ENCODE results near the gene KCNK6. TPM values are rescaled to one million over a fixed set of nuclear protein-coding genes. Genes with fewer than 3 reads are reported as not detected.
"Not testable (repeated sequence)": the region's sequence is repeated elsewhere in the genome, so short reads cannot be mapped to it uniquely, and the experiment has no call there.

Gene KCNK6
- total RNA-seq, 5 donors from 2014 or later (not counting 1 experiment from before 2014, with no cell fraction given) = 4.8 to 12.9 (median 12.6) TPM

DNA sequence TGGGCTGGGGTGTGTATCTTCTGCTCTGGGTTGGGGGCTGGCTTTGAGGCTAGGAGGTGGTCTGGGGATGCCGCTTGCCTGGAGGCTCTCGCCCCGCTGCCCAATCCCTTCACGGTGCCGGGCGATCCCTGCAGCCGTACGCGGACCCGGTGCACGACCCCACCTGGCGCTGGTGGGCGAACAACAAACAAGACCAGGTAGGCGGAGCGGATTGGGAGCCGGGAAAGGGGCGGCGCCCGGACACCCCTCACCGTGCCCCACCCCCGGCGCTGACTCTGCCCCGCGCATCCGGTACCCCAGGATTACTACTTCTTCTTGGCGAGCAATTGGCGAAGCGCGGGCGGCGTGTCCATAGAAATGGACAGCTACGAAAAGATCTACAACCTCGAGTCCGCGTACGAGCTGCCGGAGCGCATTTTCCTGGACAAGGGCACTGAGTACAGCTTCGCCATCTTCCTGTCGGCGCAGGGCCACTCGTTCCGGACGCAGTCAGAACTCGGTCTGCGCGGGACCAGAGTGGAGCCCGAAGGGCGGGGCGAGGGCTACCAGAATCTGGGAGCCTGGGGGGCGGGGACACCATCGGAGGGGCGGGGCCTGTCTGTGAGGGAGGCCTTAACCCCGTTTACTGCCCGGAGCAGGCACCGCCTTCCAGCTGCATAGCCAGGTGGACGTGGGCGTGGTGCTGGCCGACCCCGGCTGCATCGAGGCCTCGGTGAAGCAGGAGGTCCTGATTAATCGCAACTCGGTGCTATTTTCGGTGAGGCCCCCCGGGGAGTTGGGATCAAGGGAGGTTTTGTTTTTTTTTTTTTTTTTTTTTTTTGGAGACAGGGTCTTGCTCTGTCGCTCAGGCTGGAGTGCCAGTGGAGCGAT, 42.7 kb downstream of the KCNK6 start:
- CTCF ChIA-PET = interaction anchor here (0.6 kb wide), 2 partner anchors 437 to 921 kb away, joined by 3 read pairs; no protein-coding TSS in a partner anchor
- peak overlapping the region; percentile 80 to 82 (median 81) for H3K4me3 Mint-ChIP-seq
- H3K9me3 Mint-ChIP-seq = no peaks in the 10 kb centered on the region
- 3% methylated on average over 60 of the region's 68 CpGs for WGBS (ENCODE audit: insufficient coverage)
- Histone ChIP-seq H3K9me3 (no peaks in the 10 kb centered on the region), H3K27ac (ENCODE audit: low read length) (no peak overlapping the region), H3K36me3 (ENCODE audit: control insufficient read depth in 2 of 2, extremely low read depth in 1 of 2, insufficient read depth in 1 of 2, low read length in 1 of 2) (no peaks in the 10 kb centered on the region), H3K4me1 (ENCODE audit: control insufficient read depth in 1 of 2, extremely low read depth in 1 of 2, insufficient read depth in 2 of 2, low read length in 2 of 2) (peaks cover 6 to 23% of the 10 kb centered on the region in 2 experiments), H3K27me3 (replicated peaks in 1 of 2; ENCODE audit: control insufficient read depth in 2 of 2, extremely low read depth in 1 of 2, insufficient read depth in 2 of 2, low read length in 1 of 2) (peaks cover 0 to 63% of the 10 kb centered on the region in 2 experiments), H3K4me3 (ENCODE audit: control insufficient read depth in 1 of 2, extremely low read depth in 1 of 2, low read length in 1 of 2) (peak overlapping the region; percentile 63 to 80)
- H3K27ac Mint-ChIP-seq = no peak overlapping the region
- peaks cover 12 to 19% of the 10 kb centered on the region in 2 donors for H3K27me3 Mint-ChIP-seq
- ATAC-seq (replicated peaks in 1 of 4) = peak; percentile 64 to 67 (median 65)
- peaks cover 7 to 17% (median 14%) of the 10 kb centered on the region in 3 donors for H3K4me1 Mint-ChIP-seq
- H3K36me3 Mint-ChIP-seq = no peaks in the 10 kb centered on the region
- peak in 29 of 35 experiments; percentile 15 to 63 (median 38) for DNase-seq
- POLR2A ChIA-PET = no interaction called here

DNA sequence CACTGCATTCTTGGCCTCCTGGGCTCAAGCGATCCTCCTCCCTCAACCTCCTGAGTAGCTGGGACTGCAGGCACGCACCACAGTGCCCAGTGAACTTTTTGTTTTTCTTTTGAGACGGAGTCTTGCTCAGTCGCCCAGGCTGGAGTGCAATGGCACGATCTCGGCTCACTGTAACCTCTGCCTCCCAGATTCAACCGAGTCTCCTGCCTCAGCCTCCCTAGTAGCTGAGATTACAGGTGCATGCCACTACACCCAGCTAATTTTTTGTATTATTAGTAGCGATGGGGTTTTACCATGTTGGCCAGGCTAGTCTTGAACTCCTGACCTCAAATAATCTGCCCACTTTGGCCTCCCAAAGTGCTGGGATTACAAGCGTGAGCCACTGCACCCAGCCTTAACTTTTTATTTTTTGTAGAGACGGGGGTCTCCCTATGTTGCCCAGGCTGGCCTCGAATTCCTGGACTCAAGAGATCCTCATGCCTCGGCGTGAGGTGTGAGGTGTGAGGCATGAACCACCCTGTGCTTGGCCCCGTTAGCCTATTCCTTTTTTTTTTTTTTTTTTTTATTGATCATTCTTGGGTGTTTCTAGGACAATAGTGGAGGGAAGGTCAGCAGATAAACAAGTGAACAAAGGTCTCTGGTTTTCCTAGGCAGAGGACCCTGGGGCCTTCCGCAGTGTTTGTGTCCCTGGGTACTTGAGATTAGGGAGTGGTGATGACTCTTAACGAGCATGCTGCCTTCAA, 43.5 kb downstream of the KCNK6 start:
- H3K9me3 Mint-ChIP-seq; H3K36me3 Mint-ChIP-seq; H3K36me3 ChIP-seq (ENCODE audit: control insufficient read depth in 2 of 2, extremely low read depth in 1 of 2, insufficient read depth in 1 of 2, low read length in 1 of 2); ATAC-seq (replicated peaks in 1 of 4); H3K9me3 ChIP-seq; H3K27ac Mint-ChIP-seq; DNase-seq; POLR2A ChIA-PET; CTCF ChIA-PET; H3K27ac ChIP-seq (ENCODE audit: low read length): not testable (repeated sequence)
- Mint-ChIP-seq H3K4me3 (peak overlapping the region; percentile 39 to 80 (median 57)), H3K27me3 (peaks cover 12 to 25% of the 10 kb centered on the region in 2 donors), H3K4me1 (peaks cover 7 to 17% (median 14%) of the 10 kb centered on the region in 3 donors)
- H3K4me1 ChIP-seq (ENCODE audit: control insufficient read depth in 1 of 2, extremely low read depth in 1 of 2, insufficient read depth in 2 of 2, low read length in 2 of 2) = peaks cover 6 to 23% of the 10 kb centered on the region in 2 experiments
- peak overlapping the region; percentile 63 to 80 for H3K4me3 ChIP-seq (ENCODE audit: control insufficient read depth in 1 of 2, extremely low read depth in 1 of 2, low read length in 1 of 2)
- 70% methylated on average over 2 of the region's 16 CpGs for WGBS (ENCODE audit: insufficient coverage)
- peaks cover 0 to 71% of the 10 kb centered on the region in 2 experiments for H3K27me3 ChIP-seq (replicated peaks in 1 of 2; ENCODE audit: control insufficient read depth in 2 of 2, extremely low read depth in 1 of 2, insufficient read depth in 2 of 2, low read length in 1 of 2)

DNA sequence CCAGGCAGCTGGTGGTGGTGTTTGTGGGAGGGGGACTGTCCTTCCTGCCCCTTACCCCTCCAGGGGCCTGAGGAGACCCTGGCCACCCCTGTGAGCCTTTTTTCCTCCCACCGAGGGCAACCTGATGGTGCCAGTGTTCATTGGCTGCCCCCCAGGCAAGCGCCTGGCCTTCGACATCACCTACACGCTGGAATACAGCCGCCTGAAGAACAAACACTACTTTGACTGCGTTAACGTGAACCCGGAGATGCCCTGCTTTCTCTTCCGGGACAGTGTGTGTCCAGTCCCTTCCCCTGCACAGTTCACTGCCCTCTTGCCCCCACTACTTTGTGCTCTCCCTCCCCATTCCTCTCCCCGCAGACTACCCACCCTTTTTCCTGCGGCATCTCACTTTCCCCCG, 47.4 kb downstream of the KCNK6 start:
- CTCF ChIA-PET = no interaction called here

DNA sequence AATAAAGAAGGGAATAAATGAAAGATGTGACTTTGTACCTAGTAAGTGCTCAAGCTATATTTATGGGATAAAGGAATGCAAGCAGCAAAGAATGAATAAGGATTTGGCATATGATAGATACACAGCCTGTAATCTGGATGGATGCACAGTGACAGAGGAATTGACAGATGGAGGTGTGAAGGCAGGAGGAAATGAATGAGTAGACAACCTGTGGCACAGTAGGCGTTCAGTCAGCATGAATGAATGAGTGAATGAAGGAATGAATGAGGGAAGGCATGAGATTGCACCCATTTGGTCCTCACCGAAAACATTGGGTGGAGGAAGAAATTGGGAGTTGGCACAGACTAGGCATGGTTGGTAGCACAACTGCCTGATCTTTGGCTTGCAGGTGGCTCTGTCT, 49.9 kb downstream of the KCNK6 start:
- Mint-ChIP-seq H3K36me3 (peaks cover under 1% of the 10 kb centered on the region), H3K4me3 (no peak overlapping the region), H3K9me3 (no peaks in the 10 kb centered on the region), H3K27ac (no peak overlapping the region), H3K4me1 (peaks cover 4 to 7% (median 5%) of the 10 kb centered on the region in 3 donors), H3K27me3 (peaks cover 14 to 19% of the 10 kb centered on the region in 2 donors)
- no peaks in the 10 kb centered on the region for H3K9me3 ChIP-seq
- peaks cover 3 to 7% of the 10 kb centered on the region in 2 experiments for H3K4me1 ChIP-seq (ENCODE audit: control insufficient read depth in 1 of 2, extremely low read depth in 1 of 2, insufficient read depth in 2 of 2, low read length in 2 of 2)
- H3K27me3 ChIP-seq (replicated peaks in 1 of 2; ENCODE audit: control insufficient read depth in 2 of 2, extremely low read depth in 1 of 2, insufficient read depth in 2 of 2, low read length in 1 of 2) = peaks cover 0 to 44% of the 10 kb centered on the region in 2 experiments
- H3K36me3 ChIP-seq (ENCODE audit: control insufficient read depth in 2 of 2, extremely low read depth in 1 of 2, insufficient read depth in 1 of 2, low read length in 1 of 2) = no peaks in the 10 kb centered on the region
- H3K4me3 ChIP-seq (ENCODE audit: control insufficient read depth in 1 of 2, extremely low read depth in 1 of 2, low read length in 1 of 2) = no peak overlapping the region
- H3K27ac ChIP-seq (ENCODE audit: low read length) = no peak overlapping the region
- DNase-seq (no peak), ATAC-seq (replicated peaks in 1 of 4) (no peak)
- 80% methylated on average over 2 of the region's 2 CpGs for WGBS (ENCODE audit: insufficient coverage)
- POLR2A ChIA-PET = interaction anchor here in 1 of 2 donors (0.7 kb wide), 1 partner anchor 532 kb away, joined by 5 read pairs; no protein-coding TSS in a partner anchor
- CTCF ChIA-PET = no interaction called here

More for the DNA sequence above, 47.4 kb downstream of the KCNK6 start:
- no peak overlapping the region for H3K4me3 Mint-ChIP-seq
- H3K4me1 Mint-ChIP-seq = peaks cover 0 to 6% (median 0%) of the 10 kb centered on the region in 3 donors
- H3K9me3 ChIP-seq = no peaks in the 10 kb centered on the region
- peaks cover 14 to 19% of the 10 kb centered on the region in 2 donors for H3K27me3 Mint-ChIP-seq
- no peak overlapping the region for H3K27ac Mint-ChIP-seq
- no peak overlapping the region for H3K4me3 ChIP-seq (ENCODE audit: control insufficient read depth in 1 of 2, extremely low read depth in 1 of 2, low read length in 1 of 2)
- WGBS (ENCODE audit: insufficient coverage) = 89% methylated on average over 12 of the region's 12 CpGs
- H3K36me3 Mint-ChIP-seq = no peaks in the 10 kb centered on the region
- POLR2A ChIA-PET = interaction anchor here in 1 of 2 donors (0.5 kb wide), 1 partner anchor 1403 kb away, joined by 3 read pairs; no protein-coding TSS in a partner anchor
- peaks cover 4 to 13% of the 10 kb centered on the region in 2 experiments for H3K4me1 ChIP-seq (ENCODE audit: control insufficient read depth in 1 of 2, extremely low read depth in 1 of 2, insufficient read depth in 2 of 2, low read length in 2 of 2)
- H3K36me3 ChIP-seq (ENCODE audit: control insufficient read depth in 2 of 2, extremely low read depth in 1 of 2, insufficient read depth in 1 of 2, low read length in 1 of 2) = no peaks in the 10 kb centered on the region
- DNase-seq (no peak), ATAC-seq (replicated peaks in 1 of 4) (no peak)
- no peaks in the 10 kb centered on the region for H3K9me3 Mint-ChIP-seq
- H3K27ac ChIP-seq (ENCODE audit: low read length) = no peak overlapping the region
- peaks cover 0 to 54% of the 10 kb centered on the region in 2 experiments for H3K27me3 ChIP-seq (replicated peaks in 1 of 2; ENCODE audit: control insufficient read depth in 2 of 2, extremely low read depth in 1 of 2, insufficient read depth in 2 of 2, low read length in 1 of 2)

DNA sequence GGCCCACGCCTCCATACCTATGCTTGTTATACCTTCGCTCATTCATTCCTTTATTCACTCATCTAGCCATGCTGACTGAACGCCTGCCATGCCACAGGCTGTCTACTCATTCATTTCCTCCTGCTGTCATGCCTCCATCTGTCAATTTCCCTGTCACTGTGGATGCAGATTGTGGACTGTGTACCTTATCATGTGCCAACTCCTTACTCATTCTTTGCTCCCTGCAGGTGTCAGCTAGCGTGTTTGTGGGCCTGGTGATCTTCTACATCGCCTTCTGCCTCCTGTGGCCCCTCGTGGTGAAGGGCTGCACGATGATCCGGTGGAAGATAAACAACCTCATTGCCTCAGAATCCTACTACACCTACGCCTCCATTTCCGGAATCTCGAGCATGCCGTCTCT, 50.7 kb downstream of the KCNK6 start:
- H3K27ac Mint-ChIP-seq = no peak overlapping the region
- ChIA-PET CTCF (no interaction called here), POLR2A (no interaction called here)
- H3K27me3 Mint-ChIP-seq = peaks cover 14 to 19% of the 10 kb centered on the region in 2 donors
- peaks cover 0 to 37% of the 10 kb centered on the region in 2 experiments for H3K27me3 ChIP-seq (replicated peaks in 1 of 2; ENCODE audit: control insufficient read depth in 2 of 2, extremely low read depth in 1 of 2, insufficient read depth in 2 of 2, low read length in 1 of 2)
- peaks cover 7 to 11% of the 10 kb centered on the region in 2 experiments for H3K4me1 ChIP-seq (ENCODE audit: control insufficient read depth in 1 of 2, extremely low read depth in 1 of 2, insufficient read depth in 2 of 2, low read length in 2 of 2)
- no peaks in the 10 kb centered on the region for H3K9me3 Mint-ChIP-seq
- H3K36me3 ChIP-seq (ENCODE audit: control insufficient read depth in 2 of 2, extremely low read depth in 1 of 2, insufficient read depth in 1 of 2, low read length in 1 of 2) = no peaks in the 10 kb centered on the region
- ATAC-seq (replicated peaks in 1 of 4) (no peak), DNase-seq (no peak)
- WGBS (ENCODE audit: insufficient coverage) = 82% methylated on average over 11 of the region's 12 CpGs
- H3K4me1 Mint-ChIP-seq = peaks cover 11 to 14% (median 12%) of the 10 kb centered on the region in 3 donors
- no peak overlapping the region for H3K27ac ChIP-seq (ENCODE audit: low read length)
- no peak overlapping the region for H3K4me3 ChIP-seq (ENCODE audit: control insufficient read depth in 1 of 2, extremely low read depth in 1 of 2, low read length in 1 of 2)
- no peaks in the 10 kb centered on the region for H3K9me3 ChIP-seq
- peaks cover 8% of the 10 kb centered on the region for H3K36me3 Mint-ChIP-seq
- H3K4me3 Mint-ChIP-seq = no peak overlapping the region

DNA sequence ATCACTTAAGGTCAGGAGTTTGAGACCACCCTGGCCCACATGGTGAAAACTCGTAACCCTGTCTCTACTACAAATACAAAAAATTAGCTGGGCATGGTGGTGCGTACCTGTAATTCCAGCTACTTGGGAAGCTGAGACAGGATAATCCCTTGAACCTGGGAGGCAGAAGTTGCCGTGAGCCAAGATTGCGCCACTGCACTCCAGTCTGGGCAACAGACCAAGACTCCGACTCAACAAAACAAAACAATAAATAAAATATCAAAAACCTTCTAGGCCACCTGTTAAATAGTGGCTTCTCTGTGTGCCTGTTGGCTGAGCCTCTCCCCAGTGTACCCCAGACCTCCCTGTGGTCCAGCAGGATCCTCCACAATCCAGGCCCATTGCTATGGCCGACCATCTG, 51.4 kb downstream of the KCNK6 start:
- peaks cover 12% of the 10 kb centered on the region for H3K36me3 Mint-ChIP-seq
- Histone ChIP-seq H3K4me1 (ENCODE audit: control insufficient read depth in 1 of 2, extremely low read depth in 1 of 2, insufficient read depth in 2 of 2, low read length in 2 of 2) (peaks cover 13 to 19% of the 10 kb centered on the region in 2 experiments), H3K36me3 (ENCODE audit: control insufficient read depth in 2 of 2, extremely low read depth in 1 of 2, insufficient read depth in 1 of 2, low read length in 1 of 2) (peaks cover 0 to under 1% of the 10 kb centered on the region in 2 donors), H3K27ac (ENCODE audit: low read length) (no peak overlapping the region), H3K27me3 (replicated peaks in 1 of 2; ENCODE audit: control insufficient read depth in 2 of 2, extremely low read depth in 1 of 2, insufficient read depth in 2 of 2, low read length in 1 of 2) (peaks cover 0 to 29% of the 10 kb centered on the region in 2 experiments), H3K9me3 (no peaks in the 10 kb centered on the region), H3K4me3 (ENCODE audit: control insufficient read depth in 1 of 2, extremely low read depth in 1 of 2, low read length in 1 of 2) (no peak overlapping the region)
- H3K4me1 Mint-ChIP-seq = peaks cover 19 to 22% (median 20%) of the 10 kb centered on the region in 3 donors
- POLR2A ChIA-PET = no interaction called here
- CTCF ChIA-PET = no interaction called here
- 94% methylated on average over 4 of the region's 6 CpGs for WGBS (ENCODE audit: insufficient coverage)
- DNase-seq (no peak), ATAC-seq (replicated peaks in 1 of 4) (no peak)
- H3K4me3 Mint-ChIP-seq = no peak overlapping the region
- peaks cover 12 to 17% of the 10 kb centered on the region in 2 donors for H3K27me3 Mint-ChIP-seq
- no peak overlapping the region for H3K27ac Mint-ChIP-seq
- no peaks in the 10 kb centered on the region for H3K9me3 Mint-ChIP-seq
